K562 (cell line): Measurements from ENCODE around the gene CACNB2. TPM values are rescaled to one million over a fixed set of nuclear protein-coding genes. Genes with fewer than 3 reads are reported as not detected.

Experiments
- ATAC-seq: fragments of 200-7000 bp; cut with Tn5 transposase; 3 replicates; pipeline ENCODE4 v1.9.1; 2020; ENCODE audit warnings: moderate library complexity
- BruUV-seq: library from RNA; stranded (reverse); fragments of 400-500 nt; replicated peaks from 2 replicates; lab custom pipeline; 2021; lab: Mats Ljungman, UMichigan
- CTCF ChIA-PET: fragments of 300-600 bp; formaldehyde crosslinking; extraction: SDS; loops from one replicate; lab custom pipeline; 2021; ENCODE audit warnings: low intra/inter-chr PET ratio; lab: Yijun Ruan, JAX
- POLR2A ChIA-PET: fragments of 300-600, 350-650 bp; sonication (Branson Sonifier 250); formaldehyde crosslinking; extraction: SDS; loops from one replicate; lab custom pipeline; 2021; ENCODE audit warnings: antibody characterized with exemption, inconsistent platforms; lab: Yijun Ruan, JAX
- DNase-seq, 4 experiments: peaks; one replicate each; pipeline versions ENCODE4 v3.0.0 to v3.0.0-alpha.2; 2011 to 2018; ENCODE audit warnings: low spot score in 3 of 4, mixed read lengths in 3 of 4; ENCODE audit errors: extremely low read depth in 1 of 4
- FAIRE-seq: peaks from 2 replicates; lab custom pipeline; 2011; peaks lifted over from hg19 to GRCh38; lab: Jason Lieb, UNC
- H2AFZ ChIP-seq: 2 replicates; pipeline ENCODE4 v1.6.0; 2011; ENCODE audit warnings: low read depth, low read length, control low read depth, inconsistent platforms
- H3K27ac ChIP-seq: fragments of 200-600 bp; 3 replicates; pipeline ENCODE4 v1.8.0; 2011; ENCODE audit warnings: low read depth, mild to moderate bottlenecking, control low read depth, inconsistent platforms, low read length, moderate library complexity, mixed read lengths; ENCODE audit errors: extremely low read depth
- H3K27me3 ChIP-seq, 2 experiments: fragments of 300-600 bp in 1 of 2; 2 replicates in 1 of 2; 3 replicates in 1 of 2; pipeline versions ENCODE4 v1.6.0 to v1.8.0; 2011; ENCODE audit warnings: inconsistent platforms in 2 of 2, low read length in 2 of 2, mild to moderate bottlenecking in 1 of 2, mixed read lengths in 1 of 2, moderate library complexity in 1 of 2; ENCODE audit not compliant: control insufficient read depth in 2 of 2, insufficient read depth in 2 of 2
- H3K36me3 ChIP-seq: fragments of 300-600 bp; 3 replicates; pipeline ENCODE4 v1.8.0; 2011; ENCODE audit warnings: mild to moderate bottlenecking, low read length, inconsistent platforms; ENCODE audit not compliant: control insufficient read depth, insufficient read depth
- H3K4me1 ChIP-seq, 2 experiments: fragments of 200-600 bp in 1 of 2; replicated peaks in 1 of 2; 2 replicates in 1 of 2; 3 replicates in 1 of 2; pipeline versions ENCODE4 v1.5.1 to v1.8.0; 2011; ENCODE audit warnings: inconsistent platforms in 2 of 2, low read length in 2 of 2, mild to moderate bottlenecking in 1 of 2, mixed read lengths in 1 of 2, moderate library complexity in 1 of 2; ENCODE audit not compliant: control insufficient read depth in 2 of 2, insufficient read depth in 2 of 2
- H3K4me2 ChIP-seq: 2 replicates; pipeline ENCODE4 v1.6.1; 2011; ENCODE audit warnings: low read length, control low read depth, inconsistent platforms, mixed read lengths; ENCODE audit not compliant: insufficient read depth
- H3K4me3 ChIP-seq: fragments of 200-600 bp; sonication (generic), shearing (Covaris generic); 2 replicates; pipeline ENCODE4 v1.5.1; 2016; ENCODE audit warnings: control low read depth, inconsistent platforms
- H3K79me2 ChIP-seq: fragments of 200-600 bp; 3 replicates; pipeline ENCODE4 v1.8.0; 2011; ENCODE audit warnings: low read length, inconsistent platforms; ENCODE audit not compliant: control insufficient read depth, insufficient read depth
- H3K9ac ChIP-seq, 2 experiments: 2 replicates each; pipeline versions ENCODE4 v1.6.0 to v1.6.1; 2011; ENCODE audit warnings: low read depth in 2 of 2, low read length in 2 of 2, control low read depth in 1 of 2, inconsistent platforms in 1 of 2, mild to moderate bottlenecking in 1 of 2, mixed read lengths in 1 of 2; ENCODE audit not compliant: insufficient read depth in 1 of 2
- H3K9me1 ChIP-seq: one replicate; pipeline ENCODE4 v1.6.0; 2011; ENCODE audit warnings: inconsistent platforms, mild to moderate bottlenecking, low read length, moderate library complexity; ENCODE audit not compliant: control insufficient read depth, insufficient read depth
- H3K9me3 ChIP-seq: replicated peaks from 2 replicates; pipeline ENCODE4 v1.5.1; 2011; ENCODE audit warnings: low read depth, low read length, inconsistent platforms; ENCODE audit not compliant: control insufficient read depth, insufficient read depth
- H4K20me1 ChIP-seq: replicated peaks from 2 replicates; pipeline ENCODE4 v1.6.1; 2011; ENCODE audit warnings: low read length, inconsistent platforms, mixed read lengths; ENCODE audit not compliant: control insufficient read depth, insufficient read depth
- CBX3 ChIP-seq, 2 experiments: IDR thresholded peaks; 1 replicate in 1 of 2; 2 replicates in 1 of 2; pipeline ENCODE4 v1.6.1; 2012; ENCODE audit warnings: inconsistent platforms in 2 of 2, low read length in 2 of 2, borderline replicate concordance in 1 of 2, control low read depth in 1 of 2
- CEBPG ChIP-seq, 3 experiments: fragments of 200-800 bp in 1 of 3; sonication (Bioruptor generic) in 1 of 3; sonication (generic) in 1 of 3; formaldehyde crosslinking in 1 of 3; IDR thresholded peaks in 2 of 3; conservative IDR thresholded peaks in 1 of 3; 2 replicates each; pipeline versions ENCODE4 v1.6.1 to v1.8.0; 2016 to 2022; ENCODE audit warnings: missing compliant biosample characterization in 2 of 3, missing genetic modification characterization in 2 of 3, mild to moderate bottlenecking in 1 of 3, missing genetic modification reagents in 1 of 3
- CHD2 ChIP-seq: IDR thresholded peaks from 2 replicates; pipeline ENCODE4 v1.6.1; 2011; ENCODE audit warnings: low read depth, low read length
- E2F6 ChIP-seq, 2 experiments: IDR thresholded peaks; 2 replicates each; pipeline ENCODE4 v1.6.1; 2011; ENCODE audit warnings: borderline replicate concordance in 1 of 2, control low read depth in 1 of 2, low read depth in 1 of 2, low read length in 1 of 2, mild to moderate bottlenecking in 1 of 2, mixed read lengths in 1 of 2, moderate library complexity in 1 of 2; ENCODE audit not compliant: insufficient read depth in 1 of 2, insufficient read length in 1 of 2, poor library complexity in 1 of 2, severe bottlenecking in 1 of 2; ENCODE audit errors: extremely low read depth in 1 of 2
- GATAD2A ChIP-seq: fragments of 450-650 bp; IDR thresholded peaks from 2 replicates; pipeline ENCODE4 v1.6.1; 2017
- MTA1 ChIP-seq: fragments of 450-650 bp; IDR thresholded peaks from 2 replicates; pipeline ENCODE4 v1.6.1; 2017; ENCODE audit warnings: borderline replicate concordance
- POLR2A ChIP-seq: fragments of 450-650 bp; conservative IDR thresholded peaks from 2 replicates; pipeline ENCODE4 v1.6.1; 2016
- RFX1 ChIP-seq: fragments of 450-650 bp; IDR thresholded peaks from 2 replicates; pipeline ENCODE4 v1.6.1; 2016; ENCODE audit warnings: mild to moderate bottlenecking, moderate library complexity
- SIN3B ChIP-seq: fragments of 450-650 bp; IDR thresholded peaks from 2 replicates; pipeline ENCODE4 v1.6.1; 2017; ENCODE audit warnings: low read depth, mild to moderate bottlenecking, moderate library complexity
- STAT6 ChIP-seq: sonication (generic); formaldehyde crosslinking; IDR thresholded peaks from 2 replicates; pipeline ENCODE4 v1.8.1; 2023; ENCODE audit warnings: mild to moderate bottlenecking, missing genetic modification reagents
- TCF7L2 ChIP-seq: fragments of 150-350 bp; IDR thresholded peaks from 2 replicates; pipeline ENCODE4 v1.6.1; 2016; ENCODE audit warnings: low read depth, mild to moderate bottlenecking, low read length, moderate library complexity
- THRAP3 ChIP-seq: fragments of 450-650 bp; IDR thresholded peaks from 2 replicates; pipeline ENCODE4 v1.6.1; 2016; ENCODE audit warnings: mild to moderate bottlenecking, inconsistent platforms, borderline replicate concordance
- ZNF165 ChIP-seq: fragments of 250-450 bp; sonication (Bioruptor Pico); IDR thresholded peaks from 2 replicates; pipeline ENCODE4 v1.4.0; 2020; ENCODE audit warnings: borderline replicate concordance
- ZNF263 ChIP-seq: sonication (generic); formaldehyde crosslinking; IDR thresholded peaks from 2 replicates; pipeline ENCODE4 v1.8.0; 2022; ENCODE audit warnings: mild to moderate bottlenecking, missing genetic modification reagents, borderline replicate concordance
- ZNF316 ChIP-seq: fragments of 450-650 bp; IDR thresholded peaks from 2 replicates; pipeline ENCODE4 v1.6.1; 2016
- ZNF764 ChIP-seq: fragments of 250-450 bp; sonication (Bioruptor Pico); IDR thresholded peaks from 2 replicates; pipeline ENCODE4 v1.4.0; 2020; ENCODE audit warnings: low read depth, mild to moderate bottlenecking, moderate library complexity
- WGBS: fragments of 100-300 bp; shearing (Covaris generic); methylation state at CpG from one replicate; pipeline ENCODE4 v1.1.6; 2016; ENCODE audit warnings: low coverage, mixed read lengths; ENCODE audit not compliant: insufficient coverage; ENCODE audit errors: missing lambda C conversion rate; 5-methylcytosine and 5-hydroxymethylcytosine counted together
- in situ Hi-C: fragments of 300-500 bp; cut with MboI; formaldehyde crosslinking; loops from 4 replicates; pipeline ENCODE4 v1.15.0; 2018; ENCODE audit warnings: inconsistent platforms, mixed read lengths
- intact Hi-C: fragments of 100-400 bp; cut with micrococcal nuclease; formaldehyde crosslinking; loops from 2 replicates; pipeline ENCODE4 v1.14.2; 2022
- polyA plus RNA-seq, 8 experiments: library from polyadenylated mRNA; depleted of rRNA in 4 of 8; stranded (reverse) in 5 of 8; unstranded in 3 of 8; fragments of >200 nt; fragmentation: Nextera tagmentation in 2 of 8; fragmentation: Illumina TruSeq in 1 of 8; extraction: Ambion mirVana in 2 of 8; extraction: Trizol in 1 of 8; gene quantifications; 2 replicates each; pipeline versions ENCODE4 v1.2.1 to v1.2.3, GENCODE V29; 2011 to 2014; ENCODE audit warnings: inconsistent platforms in 1 of 8, missing spikeins in 1 of 8
- total RNA-seq, 7 experiments: library from RNA; depleted of rRNA in 6 of 7; stranded (reverse); fragments of >200 nt in 6 of 7; fragmentation: Illumina TruSeq in 2 of 7; extraction: Trizol in 2 of 7; gene quantifications; 2 replicates each; pipeline versions ENCODE4 v1.2.1 to v1.2.3, GENCODE V29; 2011 to 2021; ENCODE audit warnings: low replicate concordance in 1 of 7

CACNB2 gene
- total and polyA plus RNA-seq, 9 of the 15 experiments (the other 6 are each of a cell fraction or from before 2014, with no cell fraction given), result 1.8 to 2.2 TPM; not detected in 7

DNA sequence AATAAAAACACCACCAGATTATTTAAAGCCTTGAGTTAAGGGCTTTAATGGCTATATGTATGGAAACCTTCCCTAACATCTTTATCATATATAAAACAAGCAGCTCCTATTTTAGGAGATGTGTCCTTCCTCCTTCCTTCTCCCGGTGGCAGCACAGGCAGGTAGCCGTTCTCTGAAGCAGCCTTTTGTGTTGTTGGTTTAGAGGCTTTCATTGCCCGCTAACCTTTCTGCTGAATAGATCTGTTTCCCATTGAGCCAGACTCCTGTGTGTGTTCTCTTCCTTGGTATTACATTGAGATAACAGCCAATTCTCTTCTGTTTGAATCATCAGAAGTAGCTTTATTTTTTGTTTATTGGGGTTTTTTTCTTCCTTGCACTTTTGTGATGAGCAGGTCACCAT, 131.3 kb downstream of the CACNB2 start (continued):
- TF ChIP-seq ZNF165 (no peak), ZNF316 (no peak)

DNA sequence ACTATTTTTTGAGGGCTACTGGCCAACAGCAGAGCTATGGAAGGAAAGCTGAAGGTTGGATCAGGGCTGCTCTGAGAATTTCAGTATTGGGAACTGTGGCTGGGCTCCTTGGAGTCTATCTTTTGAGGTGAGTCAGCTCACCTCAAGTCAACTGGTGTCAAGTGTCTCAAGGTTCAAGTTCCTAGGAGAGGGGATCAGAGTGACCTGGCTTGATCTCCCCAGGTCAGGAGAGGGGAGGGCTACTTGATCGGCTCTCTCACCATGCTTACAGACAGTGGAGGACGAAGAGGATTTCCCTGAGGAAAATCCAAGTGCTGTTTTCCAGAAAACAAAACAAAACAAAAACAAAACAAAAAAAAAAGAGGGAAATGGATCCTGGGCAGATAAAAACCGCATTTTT, 132.8 kb downstream of the CACNB2 start:
- Histone ChIP-seq H2AFZ (no peak overlapping the region), H3K79me2 (no peaks in the 10 kb centered on the region), H3K4me3 (no peak overlapping the region), H3K9me1 (no peaks in the 10 kb centered on the region), H3K9ac (no peak overlapping the region), H3K27ac (no peak overlapping the region), H3K36me3 (no peaks in the 10 kb centered on the region), H3K27me3 (no peaks in the 10 kb centered on the region; a peak in 1 of 5 replicates), H3K9me3 (no peaks in the 10 kb centered on the region), H4K20me1 (no peaks in the 10 kb centered on the region; the same call in 1 of the 2 replicates), H3K4me1 (no peaks in the 10 kb centered on the region), H3K4me2 (no peak overlapping the region)
- ATAC-seq (no peak), FAIRE-seq (no peak), DNase-seq (no peak)
- ChIA-PET CTCF (no interaction called here), POLR2A (interaction anchor here (0.6 kb wide), 1 partner anchor 57 kb away, joined by 3 read pairs; no protein-coding TSS in a partner anchor)
- TF ChIP-seq ZNF764 (CRISPR knock-in tag) (no peak), GATAD2A (no peak), POLR2A (no peak), RFX1 (no peak), TCF7L2 (no peak), CHD2 (no peak), CBX3 (IDR thresholded peaks at IDR 0.05; ENCODE audit: borderline replicate concordance in 1 of 2, low read length in 2 of 2) (no peak), MTA1 (no peak), E2F6 (IDR thresholded peaks at IDR 0.05; ENCODE audit: borderline replicate concordance in 1 of 2, extremely low read depth in 1 of 2, insufficient read depth in 1 of 2, insufficient read length in 1 of 2, low read depth in 1 of 2, low read length in 1 of 2, poor library complexity in 1 of 2, severe bottlenecking in 1 of 2) (no peak), SIN3B (no peak), CEBPG (CRISPR knock-in tag; IDR thresholded peaks at IDR 0.05) (no peak), CEBPG (tag; conservative IDR thresholded peaks at IDR 0.05 in 1 of 2, IDR thresholded peaks at IDR 0.05 in 1 of 2) (no peak), ZNF263 (CRISPR knock-in tag) (no peak), STAT6 (CRISPR knock-in tag) (no peak), THRAP3 (no peak)
- 0% methylated on average over 3 of the region's 3 CpGs for WGBS
- intact Hi-C loops (no loop called here), in situ Hi-C loops (no loop called here)
- BruUV-seq, result no TSS peak
